ENCODE measurements around the gene GLT6D1. TPM values are rescaled to one million over a fixed set of nuclear protein-coding genes. Genes with fewer than 3 reads are reported as not detected.
A peak's percentile ranks its signal among the peaks of the same experiment; 100 is the strongest.
"Not testable (repeated sequence)": the region's sequence is repeated elsewhere in the genome, so short reads cannot be mapped to it uniquely, and the experiment has no call there.

GLT6D1 gene
- polyA plus RNA-seq, 3 donors from 2014 or later: not detected

DNA sequence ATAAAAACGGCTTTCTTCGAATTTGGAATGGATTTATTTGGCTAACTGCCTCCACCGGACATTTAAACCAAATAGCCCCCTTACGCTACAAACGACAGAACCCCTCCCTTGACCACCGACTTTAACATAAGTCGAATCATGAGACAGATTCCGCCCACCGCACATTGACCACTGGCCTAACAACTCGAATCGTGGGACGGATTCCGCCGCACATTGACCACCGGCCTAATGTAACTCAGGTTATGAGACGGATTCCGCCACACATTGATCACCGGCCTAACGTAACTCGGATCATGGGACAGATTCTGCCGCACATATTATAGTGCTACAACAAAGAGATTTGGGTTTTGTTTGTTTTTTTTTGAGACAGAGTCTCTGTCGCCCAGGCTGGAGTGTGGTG is 21.1 kb upstream of the GLT6D1 start:
- H3K27me3 Mint-ChIP-seq (ENCODE audit: low read depth in 3 of 3): no peaks in the 10 kb centered on the region
- no peaks in the 10 kb centered on the region for H3K9me3 Mint-ChIP-seq
- no peak for DNase-seq
- no peak overlapping the region for H3K27ac Mint-ChIP-seq
- no peaks in the 10 kb centered on the region for H3K36me3 Mint-ChIP-seq
- H3K4me1 Mint-ChIP-seq: no peaks in the 10 kb centered on the region
- H3K4me3 Mint-ChIP-seq: no peak overlapping the region

DNA sequence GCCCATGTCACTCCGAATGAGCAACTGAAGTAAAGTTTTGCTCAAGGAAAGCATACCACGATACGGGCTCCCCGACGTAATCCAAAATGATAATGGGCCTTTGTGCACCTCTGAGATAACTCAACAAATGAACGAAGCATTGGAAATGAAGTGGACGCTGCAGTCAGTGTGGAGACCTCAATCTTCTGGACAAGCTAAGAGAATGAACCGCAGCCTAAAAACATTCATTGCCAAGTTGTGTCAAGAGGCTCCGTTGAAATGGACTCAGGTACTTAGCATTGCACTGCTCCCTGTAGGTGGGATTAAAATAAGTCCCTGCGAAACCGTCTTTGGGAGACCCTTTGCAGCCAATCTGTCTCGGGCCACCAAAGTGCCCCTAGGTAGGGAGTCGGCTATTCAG is 19.9 kb upstream of the GLT6D1 start:
- Mint-ChIP-seq H3K9me3 (no peaks in the 10 kb centered on the region), H3K27ac (no peak overlapping the region), H3K4me1 (no peaks in the 10 kb centered on the region), H3K36me3 (no peaks in the 10 kb centered on the region), H3K4me3 (no peak overlapping the region), H3K27me3 (ENCODE audit: low read depth in 3 of 3) (peaks cover 0 to under 1% (median 0%) of the 10 kb centered on the region in 3 donors)
- DNase-seq: no peak

DNA sequence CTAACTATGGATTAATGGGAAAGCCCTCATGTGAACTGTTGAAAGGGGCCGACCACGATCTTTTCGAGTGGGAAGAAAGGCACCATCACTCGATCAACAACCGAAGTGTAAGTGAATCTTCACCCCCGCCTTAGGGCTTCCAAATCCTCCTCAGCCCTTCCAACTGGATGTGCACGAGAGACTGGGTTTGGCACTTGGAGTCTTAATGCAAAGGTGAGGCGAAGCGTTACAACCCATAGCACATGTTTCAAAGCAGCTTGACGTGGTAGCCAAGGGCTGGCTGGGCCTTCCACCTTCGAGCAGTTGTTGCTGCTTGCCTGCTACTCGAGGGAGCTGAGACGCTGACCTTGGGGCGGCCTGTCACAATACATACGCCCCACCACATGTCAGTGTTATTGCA is 18.1 kb upstream of the GLT6D1 start:
- peaks cover 0 to 4% (median 0%) of the 10 kb centered on the region in 6 donors for H3K9me3 Mint-ChIP-seq

DNA sequence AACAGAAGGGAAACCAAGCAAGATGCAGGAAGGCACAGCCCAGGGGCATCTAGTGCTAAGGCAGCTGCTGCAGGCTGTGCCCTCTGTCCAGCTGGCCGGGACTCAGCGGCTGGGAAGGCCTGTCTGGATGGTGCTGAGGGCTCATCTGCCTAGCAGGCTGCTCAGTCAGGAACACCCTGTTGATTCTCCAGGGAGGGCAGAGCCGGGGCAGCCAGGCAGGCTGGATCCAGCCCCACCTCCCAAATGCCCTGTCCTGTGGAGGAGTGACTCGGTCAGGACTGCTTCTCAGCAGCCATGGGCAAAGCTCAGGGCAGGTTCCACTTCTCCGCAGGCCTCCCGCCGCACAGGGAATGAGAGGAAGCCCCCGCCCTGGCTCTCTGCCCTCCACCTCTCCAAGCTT is 16.0 kb upstream of the GLT6D1 start:
- Mint-ChIP-seq H3K27ac (no peak overlapping the region), H3K4me3 (no peak overlapping the region), H3K4me1 (no peaks in the 10 kb centered on the region), H3K9me3 (peaks cover 0 to 4% (median 0%) of the 10 kb centered on the region in 6 donors), H3K36me3 (peaks cover 0 to 1% (median 0%) of the 10 kb centered on the region in 3 donors), H3K27me3 (ENCODE audit: low read depth in 3 of 3) (peaks cover 2 to 4% (median 2%) of the 10 kb centered on the region in 3 donors)
- DNase-seq: no peak

More for the DNA sequence above, 18.1 kb upstream of the GLT6D1 start:
- no peak overlapping the region for H3K27ac Mint-ChIP-seq
- no peaks in the 10 kb centered on the region for H3K36me3 Mint-ChIP-seq
- no peak for DNase-seq
- H3K4me1 Mint-ChIP-seq: no peaks in the 10 kb centered on the region
- peaks cover 2 to 3% (median 2%) of the 10 kb centered on the region in 3 donors for H3K27me3 Mint-ChIP-seq (ENCODE audit: low read depth in 3 of 3)
- no peak overlapping the region for H3K4me3 Mint-ChIP-seq

DNA sequence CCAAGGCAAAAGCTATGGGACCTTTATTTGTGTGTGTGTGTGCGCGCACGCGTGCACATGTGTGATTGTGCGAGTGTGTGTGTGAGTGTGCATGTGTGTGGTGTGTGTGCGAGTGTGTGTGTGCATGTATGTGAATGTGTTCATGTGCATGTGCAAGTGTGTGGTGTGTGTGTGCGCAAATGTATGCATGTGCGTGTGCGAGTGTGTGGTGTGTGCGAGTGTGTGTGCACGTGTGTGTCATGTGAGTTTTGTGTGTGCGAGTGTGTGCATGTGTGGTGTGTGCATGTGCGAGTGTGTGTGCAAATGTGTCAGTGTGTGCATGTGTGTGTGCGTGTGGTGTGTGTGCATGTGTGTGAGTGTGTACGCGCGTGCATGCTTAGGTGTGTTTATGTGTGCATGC is 11.1 kb upstream of the GLT6D1 start:
- no peak for DNase-seq

DNA sequence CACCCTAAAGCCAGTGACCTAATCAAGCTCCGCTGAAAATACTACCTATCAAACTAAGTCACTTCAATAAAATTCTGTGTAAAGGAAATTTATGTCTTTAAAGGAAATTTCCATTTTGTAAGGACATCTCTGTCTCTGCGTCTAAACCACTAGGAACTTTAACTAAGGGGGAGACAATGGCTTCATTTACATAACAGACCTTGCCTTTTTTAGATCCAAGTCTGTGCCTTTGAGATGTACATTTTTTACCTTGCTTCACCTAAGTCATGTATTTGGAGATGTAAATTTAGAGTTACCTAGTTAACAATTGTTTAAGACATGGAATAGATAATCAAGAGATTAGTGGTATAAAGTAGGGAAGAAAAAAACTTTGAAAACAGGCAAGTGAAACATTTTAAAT is 10.2 kb upstream of the GLT6D1 start:
- Mint-ChIP-seq H3K36me3 (peaks cover 0 to 8% (median 3%) of the 10 kb centered on the region in 3 donors), H3K9me3 (peaks cover 10 to 50% (median 36%) of the 10 kb centered on the region in 6 donors), H3K27me3 (ENCODE audit: low read depth in 3 of 3) (peaks cover 2 to 11% (median 4%) of the 10 kb centered on the region in 3 donors), H3K4me3 (no peak overlapping the region), H3K27ac (no peak overlapping the region), H3K4me1 (no peaks in the 10 kb centered on the region)
- DNase-seq: no peak

More for the DNA sequence above, 11.1 kb upstream of the GLT6D1 start:
- H3K4me3 Mint-ChIP-seq: peak overlapping the region in 1 of 5 donors; percentile 0
- H3K36me3 Mint-ChIP-seq: peaks cover 0 to 5% (median 3%) of the 10 kb centered on the region in 3 donors
- peaks cover 2 to 10% (median 4%) of the 10 kb centered on the region in 3 donors for H3K27me3 Mint-ChIP-seq (ENCODE audit: low read depth in 3 of 3)
- no peaks in the 10 kb centered on the region for H3K4me1 Mint-ChIP-seq
- H3K27ac Mint-ChIP-seq: no peak overlapping the region
- peaks cover 8 to 41% (median 27%) of the 10 kb centered on the region in 6 donors for H3K9me3 Mint-ChIP-seq

DNA sequence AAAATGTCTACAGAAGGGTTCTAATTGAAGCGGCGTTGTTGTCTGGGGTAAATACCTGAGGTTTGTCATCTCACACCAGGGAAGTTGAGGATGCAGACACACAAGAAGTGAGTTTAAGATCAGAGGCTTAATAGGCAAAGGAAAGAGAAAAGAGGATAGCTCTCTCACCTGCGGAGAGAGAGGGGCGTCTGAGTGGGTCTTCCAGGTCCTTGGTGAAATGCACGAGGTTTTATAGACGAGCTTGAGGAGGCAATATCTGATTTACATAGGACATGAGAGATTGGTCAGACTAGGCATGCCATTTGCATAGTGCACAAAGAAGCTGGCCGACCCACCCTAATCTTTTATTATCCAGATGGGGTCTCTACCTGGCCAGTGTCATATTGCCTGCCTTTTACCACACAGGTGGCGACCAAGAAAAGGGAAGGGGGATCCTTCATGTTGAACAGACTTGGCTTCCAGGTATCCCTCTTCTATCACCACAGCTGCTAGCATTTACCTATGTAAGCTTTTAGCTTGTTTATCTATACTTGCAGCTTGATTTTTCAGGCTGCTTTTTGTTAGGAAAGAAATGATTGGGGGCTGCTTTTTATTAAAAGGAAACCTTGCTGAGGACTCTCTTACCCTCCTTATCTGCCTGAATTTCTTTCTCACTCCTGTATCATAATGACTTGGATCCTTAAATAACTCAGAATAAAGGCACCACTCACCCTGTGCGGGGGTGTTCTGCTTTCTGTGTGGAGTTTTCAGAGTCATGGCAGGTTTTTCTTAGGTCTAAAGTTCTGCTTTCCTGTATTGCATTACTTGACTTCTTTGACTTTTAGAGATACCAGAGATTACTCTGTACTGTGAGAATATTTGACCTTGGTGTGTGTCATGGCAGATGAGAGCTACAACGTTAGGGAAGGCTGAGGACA is 9.4 kb upstream of the GLT6D1 start:
- Mint-ChIP-seq H3K27me3 (ENCODE audit: low read depth in 3 of 3) (peaks cover 0 to 10% (median 4%) of the 10 kb centered on the region in 3 donors), H3K27ac (no peak overlapping the region), H3K4me3 (no peak overlapping the region), H3K36me3 (peaks cover 0 to 8% (median 3%) of the 10 kb centered on the region in 3 donors), H3K9me3 (peaks cover 12 to 56% (median 38%) of the 10 kb centered on the region in 6 donors), H3K4me1 (no peaks in the 10 kb centered on the region)
- no peak for DNase-seq

DNA sequence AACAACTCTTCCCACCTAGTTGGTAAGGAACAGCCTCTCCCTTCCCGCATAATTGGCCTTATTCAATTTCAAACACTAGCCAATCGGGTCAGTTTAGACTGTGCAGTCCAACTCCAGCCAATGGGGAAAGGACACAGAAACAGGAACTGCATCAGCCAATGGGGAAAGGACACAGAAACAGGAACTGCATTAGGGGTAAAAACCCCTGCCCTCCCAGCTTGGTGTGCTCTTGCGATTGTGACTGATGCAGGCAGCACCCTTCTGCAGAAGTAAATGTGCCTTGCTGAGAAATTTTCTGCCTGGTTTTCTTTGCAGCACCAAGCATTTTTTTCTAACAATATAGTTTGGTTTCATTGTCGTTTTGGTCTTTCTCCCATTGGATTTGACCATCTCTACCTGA is 8.5 kb upstream of the GLT6D1 start:
- no peak overlapping the region for H3K27ac Mint-ChIP-seq
- DNase-seq: no peak
- H3K27me3 Mint-ChIP-seq (ENCODE audit: low read depth in 3 of 3): peaks cover 0 to 12% (median 5%) of the 10 kb centered on the region in 3 donors
- no peak overlapping the region for H3K4me3 Mint-ChIP-seq
- H3K9me3 Mint-ChIP-seq: peaks cover 8 to 60% (median 41%) of the 10 kb centered on the region in 6 donors
- peaks cover 0 to 8% (median 3%) of the 10 kb centered on the region in 3 donors for H3K36me3 Mint-ChIP-seq
- H3K4me1 Mint-ChIP-seq: no peaks in the 10 kb centered on the region

DNA sequence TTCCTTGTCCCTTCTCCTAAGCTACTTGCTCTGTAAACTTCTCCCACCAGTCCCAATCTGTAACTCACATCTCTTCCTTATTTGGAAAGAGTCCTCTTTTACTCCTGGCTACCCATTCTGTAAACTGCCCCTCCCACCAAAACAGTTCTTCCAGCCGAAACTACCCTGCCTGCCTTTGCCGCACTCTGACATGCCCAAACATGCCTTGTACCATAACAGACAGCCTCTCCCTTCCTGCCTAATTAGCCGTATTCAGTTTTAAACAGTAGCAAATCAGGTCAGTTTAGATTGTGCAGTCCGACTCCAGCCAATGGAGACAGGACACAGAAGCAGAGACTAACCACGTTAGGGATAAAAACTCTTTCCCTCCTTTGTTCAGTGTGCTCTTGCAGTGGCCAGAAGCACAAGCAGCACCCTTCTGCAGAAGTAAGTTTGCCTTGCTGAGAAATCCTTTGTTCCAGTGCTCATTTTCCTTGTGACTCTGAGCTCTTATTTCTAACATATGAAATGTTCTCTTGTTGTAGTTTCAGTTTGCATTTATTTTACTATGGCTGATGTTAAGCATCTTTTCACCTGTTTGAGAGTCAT is 5.4 kb upstream of the GLT6D1 start:
- peaks cover 8 to 59% (median 41%) of the 10 kb centered on the region in 6 donors for H3K9me3 Mint-ChIP-seq
- no peak for DNase-seq
- H3K27me3 Mint-ChIP-seq (ENCODE audit: low read depth in 3 of 3): peaks cover 0 to 17% (median 9%) of the 10 kb centered on the region in 3 donors
- no peak overlapping the region for H3K4me3 Mint-ChIP-seq
- peaks cover 0 to 5% (median 3%) of the 10 kb centered on the region in 3 donors for H3K36me3 Mint-ChIP-seq
- H3K27ac Mint-ChIP-seq: no peak overlapping the region
- no peaks in the 10 kb centered on the region for H3K4me1 Mint-ChIP-seq

DNA sequence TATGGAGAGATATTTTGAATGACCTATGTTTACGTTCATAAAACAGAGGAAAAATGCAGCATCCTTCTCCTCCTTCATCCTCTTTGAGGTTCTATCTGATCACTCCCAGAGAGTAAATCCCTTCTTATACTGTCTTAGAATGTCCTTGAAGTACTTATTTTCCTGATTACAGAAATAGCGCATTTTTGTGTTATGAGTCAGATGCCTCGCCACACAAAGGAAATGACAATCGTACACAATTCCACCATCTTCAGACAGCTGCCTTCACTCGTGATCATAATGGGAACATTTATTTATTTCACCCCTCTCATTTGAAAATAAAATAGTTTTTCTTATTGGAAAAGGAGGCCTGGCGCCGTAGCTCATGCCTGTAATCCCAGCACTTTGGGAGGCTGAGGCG is 2.4 kb upstream of the GLT6D1 start:
- H3K9me3 Mint-ChIP-seq: peaks cover 4 to 32% (median 23%) of the 10 kb centered on the region in 6 donors
- no peak overlapping the region for H3K27ac Mint-ChIP-seq
- H3K36me3 Mint-ChIP-seq: peaks cover 0 to 5% (median 0%) of the 10 kb centered on the region in 3 donors
- peaks cover 0 to 18% (median 9%) of the 10 kb centered on the region in 3 donors for H3K27me3 Mint-ChIP-seq (ENCODE audit: low read depth in 3 of 3)
- no peaks in the 10 kb centered on the region for H3K4me1 Mint-ChIP-seq
- H3K4me3 Mint-ChIP-seq: no peak overlapping the region
- no peak for DNase-seq

DNA sequence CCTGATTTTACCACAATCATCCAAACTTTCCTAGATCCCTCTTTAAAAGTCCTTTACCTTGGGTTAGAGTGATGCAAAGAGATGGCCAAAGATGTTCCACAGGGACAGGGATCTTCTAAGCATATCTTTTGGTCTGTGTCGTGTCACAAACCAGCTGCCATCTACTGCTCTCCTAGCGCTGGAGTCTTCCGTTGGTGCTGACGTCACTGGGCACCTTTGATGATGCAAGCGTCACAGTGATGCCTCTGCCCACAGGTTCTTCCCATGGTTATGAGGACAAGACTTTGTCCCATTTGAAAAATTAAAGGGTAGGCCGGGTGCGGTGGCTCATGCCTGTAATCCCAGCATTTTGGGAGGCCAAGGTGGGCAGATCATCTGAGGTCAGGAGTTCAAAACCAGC is 1.7 kb upstream of the GLT6D1 start:
- Mint-ChIP-seq H3K36me3 (peaks cover 0 to 5% (median 0%) of the 10 kb centered on the region in 3 donors), H3K9me3 (peaks cover 4 to 25% (median 17%) of the 10 kb centered on the region in 6 donors), H3K27ac (no peak overlapping the region), H3K27me3 (ENCODE audit: low read depth in 3 of 3) (peaks cover 0 to 18% (median 9%) of the 10 kb centered on the region in 3 donors), H3K4me3 (no peak overlapping the region), H3K4me1 (no peaks in the 10 kb centered on the region)
- no peak for DNase-seq

DNA sequence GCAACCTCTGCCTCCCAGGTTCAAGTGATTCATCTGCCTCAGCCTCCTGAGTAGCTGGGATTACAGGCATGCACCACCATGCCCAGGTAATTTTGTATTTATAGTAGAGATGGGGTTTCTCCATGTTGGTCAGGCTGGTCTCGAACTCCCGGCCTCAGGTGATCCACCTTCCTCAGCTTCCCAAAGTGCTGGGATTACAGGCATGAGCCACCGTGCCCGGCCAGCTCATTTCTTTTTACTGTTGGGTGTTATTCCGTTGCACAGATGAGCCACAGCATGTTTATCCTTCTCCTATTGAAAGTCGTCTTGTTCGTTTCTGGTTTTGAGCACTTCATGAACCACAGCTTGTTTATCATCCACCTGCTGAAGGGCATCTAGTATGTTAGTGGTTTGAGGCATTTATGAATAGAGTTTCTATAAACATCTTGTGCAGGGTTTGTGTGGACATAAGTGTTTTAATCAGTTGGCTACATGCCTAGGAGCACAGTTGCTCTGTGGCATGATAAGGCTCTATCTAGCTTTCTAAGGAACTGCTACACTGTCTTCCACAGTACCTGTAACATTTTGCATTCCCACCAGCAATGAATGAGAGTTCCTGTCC is 2.3 kb downstream of the GLT6D1 start:
- H3K4me3 Mint-ChIP-seq, H3K9me3 Mint-ChIP-seq, H3K36me3 Mint-ChIP-seq, H3K4me1 Mint-ChIP-seq, DNase-seq, H3K27ac Mint-ChIP-seq: not testable (repeated sequence)
- H3K27me3 Mint-ChIP-seq (ENCODE audit: low read depth in 3 of 3): peaks cover 5 to 12% (median 8%) of the 10 kb centered on the region in 3 donors

DNA sequence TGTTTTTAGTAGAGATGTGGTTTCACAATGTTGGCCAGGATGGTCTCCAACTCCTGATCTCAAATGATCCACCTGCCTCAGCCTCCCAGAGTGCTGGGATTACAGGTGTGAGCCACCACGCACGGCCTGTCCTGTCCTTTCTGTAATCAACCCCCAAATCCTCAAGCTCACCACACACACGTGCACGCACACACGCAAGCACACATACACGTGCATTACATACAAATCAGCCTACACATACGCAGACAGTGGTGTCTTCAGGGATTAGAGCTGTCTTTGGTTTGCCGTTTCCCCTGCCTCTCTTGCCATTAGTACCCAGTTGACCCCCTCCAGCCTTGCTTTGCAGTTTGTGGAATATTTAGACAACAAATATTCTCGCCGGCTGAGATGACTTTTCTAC is 6.5 kb downstream of the GLT6D1 start:
- Mint-ChIP-seq H3K36me3 (no peaks in the 10 kb centered on the region), H3K9me3 (peaks cover 4 to 20% (median 11%) of the 10 kb centered on the region in 6 donors), H3K27me3 (ENCODE audit: low read depth in 3 of 3) (peaks cover 0 to 10% (median 5%) of the 10 kb centered on the region in 3 donors), H3K4me3 (no peak overlapping the region), H3K4me1 (no peaks in the 10 kb centered on the region), H3K27ac (no peak overlapping the region)
- DNase-seq: no peak

DNA sequence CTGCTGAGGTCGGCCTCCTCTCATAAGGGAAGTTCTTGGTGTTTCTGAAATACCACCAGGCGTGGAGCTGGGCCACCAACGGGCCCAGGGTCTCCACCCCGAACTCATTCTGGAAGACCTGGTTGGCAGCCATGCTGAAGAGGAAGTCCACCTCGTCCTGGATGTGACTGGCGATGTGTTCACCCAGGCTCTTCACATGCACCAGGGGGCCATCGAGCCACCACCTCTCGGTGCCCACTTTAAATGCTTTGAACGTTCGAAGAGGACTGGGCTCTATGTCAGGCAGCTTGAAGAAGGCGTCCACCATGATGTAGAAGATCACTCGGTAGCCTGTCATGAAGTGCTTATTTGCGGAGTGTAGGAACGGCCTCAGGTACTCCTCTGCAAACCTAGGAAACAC is 15.1 kb downstream of the GLT6D1 start:
- Mint-ChIP-seq H3K27ac (no peak overlapping the region), H3K36me3 (no peaks in the 10 kb centered on the region), H3K9me3 (peaks cover 4 to 26% (median 13%) of the 10 kb centered on the region in 6 donors), H3K27me3 (ENCODE audit: low read depth in 3 of 3) (peaks cover 0 to 7% (median 3%) of the 10 kb centered on the region in 3 donors), H3K4me1 (no peaks in the 10 kb centered on the region), H3K4me3 (no peak overlapping the region)
- no peak for DNase-seq
